NK-92 (cell line): ENCODE measurements around the gene GRIP2.

ENCODE experiments used
- DNase-seq: peaks from one replicate; lab custom pipeline; 2025; ENCODE audit not compliant: unreplicated experiment; lab: John Stamatoyannopoulos, UW

GRIP2 gene

GRCh38 chr3:14488286-14489041 is 51.7 kb downstream of the GRIP2 start:
- no peak for DNase-seq

- DNase-seq = no peak
Observed at GRCh38 chr3:14487821-14488220, 52.3 kb downstream of the GRIP2 start.

- no peak for DNase-seq
Observed at GRCh38 chr3:14487086-14487485, 53.1 kb downstream of the GRIP2 start.

GRCh38 chr3:14486460-14486859 is 53.7 kb downstream of the GRIP2 start:
- DNase-seq = no peak

GRCh38 chr3:14485981-14486380 is 54.2 kb downstream of the GRIP2 start:
- DNase-seq = no peak

- DNase-seq = no peak
Observed at GRCh38 chr3:14484741-14485140, 55.4 kb downstream of the GRIP2 start.

GRCh38 chr3:14483286-14483685 is 56.9 kb downstream of the GRIP2 start:
- DNase-seq = no peak

GRCh38 chr3:14482271-14482721 is 57.8 kb downstream of the GRIP2 start:
- no peak for DNase-seq

- no peak for DNase-seq
Observed at GRCh38 chr3:14481646-14482036, 58.5 kb downstream of the GRIP2 start.

GRCh38 chr3:14481018-14481645 is 59.0 kb downstream of the GRIP2 start:
- DNase-seq = no peak

GRCh38 chr3:14480207-14481017 is 59.7 kb downstream of the GRIP2 start:
- DNase-seq = no peak

- DNase-seq = no peak
Observed at GRCh38 chr3:14479591-14479990, 60.6 kb downstream of the GRIP2 start.

GRCh38 chr3:14478956-14479550 is 61.1 kb downstream of the GRIP2 start:
- no peak for DNase-seq

- DNase-seq = no peak
Observed at GRCh38 chr3:14477311-14477935, 62.7 kb downstream of the GRIP2 start.

GRCh38 chr3:14476583-14477265 is 63.4 kb downstream of the GRIP2 start:
- DNase-seq = no peak

GRCh38 chr3:14475621-14476020 is 64.5 kb downstream of the GRIP2 start:
- DNase-seq = no peak

GRCh38 chr3:14474363-14475081 is 65.6 kb downstream of the GRIP2 start:
- no peak for DNase-seq

- DNase-seq = no peak
Observed at GRCh38 chr3:14473411-14473891, 66.7 kb downstream of the GRIP2 start.

- no peak for DNase-seq
Observed at GRCh38 chr3:14472471-14473351, 67.4 kb downstream of the GRIP2 start.
